ENCODE data around the gene PABPC4L. TPM values are rescaled to one million over a fixed set of nuclear protein-coding genes. Genes with fewer than 3 reads are reported as not detected.

PABPC4L gene
- total and polyA plus RNA-seq, 7 experiments from 2014 or later = not detected

DNA sequence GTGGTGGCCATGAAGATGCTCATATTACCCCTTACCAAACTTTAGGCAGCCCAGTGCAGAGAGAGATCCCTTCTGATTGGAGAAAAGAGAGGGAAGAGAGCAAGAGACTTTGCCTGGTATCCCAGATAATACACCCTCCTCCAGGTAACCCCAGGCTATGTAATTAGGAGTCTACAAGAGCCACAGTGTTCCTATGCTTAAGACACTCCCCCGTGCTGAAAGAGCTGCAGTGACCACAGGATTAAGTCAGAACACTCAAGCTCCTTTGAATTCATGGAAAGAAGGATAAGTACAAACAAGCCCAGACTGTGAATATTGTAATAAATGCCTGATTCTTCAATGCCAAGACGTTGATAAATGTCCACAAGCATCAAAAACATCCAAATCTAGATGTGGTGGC lies 41.4 kb downstream of the PABPC4L start:
- Mint-ChIP-seq H3K36me3 (no peaks in the 10 kb centered on the region), H3K27ac (no peak overlapping the region), H3K4me1 (no peaks in the 10 kb centered on the region), H3K9me3 (peaks cover 0 to 32% (median 7%) of the 10 kb centered on the region in 11 donors), H3K4me3 (no peak overlapping the region), H3K27me3 (no peaks in the 10 kb centered on the region)
- intact Hi-C loops (cut with micrococcal nuclease) = no loop called here
- no peaks in the 10 kb centered on the region for H3K36me3 ChIP-seq (ENCODE audit: control insufficient read depth in 2 of 3, insufficient read depth in 3 of 3, low read length in 3 of 3)
- H3K4me1 ChIP-seq (ENCODE audit: control insufficient read depth in 2 of 2, insufficient read depth in 2 of 2, low read length in 2 of 2) = no peaks in the 10 kb centered on the region
- no peaks in the 10 kb centered on the region for H3K27me3 ChIP-seq (ENCODE audit: control insufficient read depth in 2 of 2, insufficient read depth in 2 of 2, low read length in 2 of 2)
- H3K4me3 ChIP-seq (ENCODE audit: low read length) = no peak overlapping the region
- POLR2A ChIA-PET = no interaction called here
- no peak overlapping the region for H3K27ac ChIP-seq (ENCODE audit: low read depth, low read length)
- CTCF ChIA-PET = no interaction called here
- ATAC-seq (no peak), DNase-seq (no peak)
- peaks cover 0 to 4% (median 0%) of the 10 kb centered on the region in 3 experiments for H3K9me3 ChIP-seq (ENCODE audit: control insufficient read depth in 2 of 3, low read length in 3 of 3)

DNA sequence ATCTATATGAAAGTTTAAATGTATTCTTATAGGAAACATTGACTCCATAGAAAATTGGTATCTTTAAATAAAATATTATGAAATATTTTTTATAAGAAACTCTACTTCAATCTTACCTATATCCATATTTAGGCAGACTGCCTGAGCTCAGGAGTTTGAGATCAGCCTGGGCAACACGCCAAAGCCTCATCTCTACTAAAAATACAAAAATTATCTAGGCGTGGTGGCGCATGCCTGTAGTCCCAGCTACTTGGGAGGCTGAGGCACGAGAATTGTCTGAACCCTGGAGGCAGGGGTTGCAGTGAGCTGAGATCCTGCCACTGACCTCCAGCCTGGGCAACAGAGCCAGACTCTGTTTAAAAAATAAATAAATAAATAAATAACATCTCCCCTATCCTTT lies 47.5 kb downstream of the PABPC4L start:
- Histone ChIP-seq H3K36me3 (ENCODE audit: control insufficient read depth in 2 of 3, insufficient read depth in 3 of 3, low read length in 3 of 3) (no peaks in the 10 kb centered on the region), H3K4me1 (ENCODE audit: control insufficient read depth in 2 of 2, insufficient read depth in 2 of 2, low read length in 2 of 2) (no peaks in the 10 kb centered on the region), H3K27me3 (ENCODE audit: control insufficient read depth in 2 of 2, insufficient read depth in 2 of 2, low read length in 2 of 2) (no peaks in the 10 kb centered on the region), H3K4me3 (ENCODE audit: low read length) (no peak overlapping the region), H3K9me3 (ENCODE audit: control insufficient read depth in 2 of 3, low read length in 3 of 3) (no peaks in the 10 kb centered on the region), H3K27ac (ENCODE audit: low read depth, low read length) (no peak overlapping the region)
- Mint-ChIP-seq H3K4me1 (no peaks in the 10 kb centered on the region), H3K36me3 (no peaks in the 10 kb centered on the region), H3K27me3 (no peaks in the 10 kb centered on the region), H3K4me3 (no peak overlapping the region), H3K27ac (no peak overlapping the region), H3K9me3 (peaks cover 0 to 12% (median 0%) of the 10 kb centered on the region in 11 donors)
- no peak for DNase-seq
- CTCF ChIA-PET = interaction anchor here (0.7 kb wide), 1 partner anchor 41 kb away, joined by 3 read pairs; no protein-coding TSS in a partner anchor
- no peak for ATAC-seq
- intact Hi-C loops (cut with micrococcal nuclease) = no loop called here
- POLR2A ChIA-PET = no interaction called here

DNA sequence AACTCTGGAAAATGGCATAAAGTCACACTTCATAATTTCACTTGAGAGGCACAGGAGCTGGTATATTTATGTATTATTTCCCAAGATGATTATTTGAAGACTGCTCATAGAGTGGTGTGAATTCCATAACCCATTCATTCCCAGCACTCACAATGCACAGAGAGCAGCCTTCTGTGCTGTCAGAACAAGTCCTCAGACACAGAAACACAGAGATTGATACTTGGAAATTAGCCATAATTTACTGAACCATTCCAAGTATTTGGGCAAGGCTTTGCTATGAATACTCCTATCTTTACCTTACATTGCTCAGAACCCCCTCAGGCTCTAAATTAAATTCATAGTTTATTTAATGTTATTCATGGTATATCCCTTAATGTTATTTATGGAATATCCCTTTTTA lies 53.6 kb downstream of the PABPC4L start:
- no peaks in the 10 kb centered on the region for H3K4me1 Mint-ChIP-seq
- no peak overlapping the region for H3K27ac ChIP-seq (ENCODE audit: low read depth, low read length)
- CTCF ChIA-PET = no interaction called here

More for the DNA sequence above, 53.6 kb downstream of the PABPC4L start:
- Mint-ChIP-seq H3K27me3 (no peaks in the 10 kb centered on the region), H3K9me3 (peaks cover 0 to 13% (median 0%) of the 10 kb centered on the region in 11 donors), H3K27ac (no peak overlapping the region), H3K36me3 (peaks cover 0 to 3% (median 0%) of the 10 kb centered on the region in 5 donors), H3K4me3 (no peak overlapping the region)
- Histone ChIP-seq H3K4me3 (ENCODE audit: low read length) (no peak overlapping the region), H3K27me3 (ENCODE audit: control insufficient read depth in 2 of 2, insufficient read depth in 2 of 2, low read length in 2 of 2) (no peaks in the 10 kb centered on the region), H3K4me1 (ENCODE audit: control insufficient read depth in 2 of 2, insufficient read depth in 2 of 2, low read length in 2 of 2) (no peaks in the 10 kb centered on the region), H3K9me3 (ENCODE audit: control insufficient read depth in 2 of 3, low read length in 3 of 3) (no peaks in the 10 kb centered on the region), H3K36me3 (ENCODE audit: control insufficient read depth in 2 of 3, insufficient read depth in 3 of 3, low read length in 3 of 3) (no peaks in the 10 kb centered on the region)
- ATAC-seq = no peak
- POLR2A ChIA-PET = no interaction called here
- intact Hi-C loops (cut with micrococcal nuclease) = no loop called here
- DNase-seq = no peak

Measured in naive thymus-derived CD4-positive, alpha-beta T cell (primary cell).